GM23248 (cell line): ENCODE measurements around the gene CDH4. TPM values are rescaled to one million over a fixed set of nuclear protein-coding genes. Genes with fewer than 3 reads are reported as not detected.

Experiments
- DNase-seq: peaks from one replicate; pipeline ENCODE4 v3.0.0-alpha.2; 2015
- H2AFZ ChIP-seq: fragments of 200-600 bp; sonication (generic); 2 replicates; pipeline ENCODE4 v1.6.1; 2016; ENCODE audit warnings: antibody characterized with exemption
- H3F3A ChIP-seq: fragments of 200-600 bp; sonication (generic); 2 replicates; pipeline ENCODE4 v1.6.1; 2016; ENCODE audit warnings: mild to moderate bottlenecking, antibody characterized with exemption, mixed run types; ENCODE audit not compliant: insufficient read depth
- H3K27ac ChIP-seq: fragments of 200-600 bp; sonication (generic); 2 replicates; pipeline ENCODE4 v1.5.1; 2016; ENCODE audit warnings: mild to moderate bottlenecking
- H3K27me3 ChIP-seq: fragments of 200-600 bp; sonication (generic); replicated peaks from 2 replicates; pipeline ENCODE4 v1.6.1; 2016; ENCODE audit warnings: mild to moderate bottlenecking; ENCODE audit not compliant: insufficient read depth
- H3K36me3 ChIP-seq: fragments of 200-600 bp; sonication (generic); 2 replicates; pipeline ENCODE4 v1.6.1; 2016; ENCODE audit warnings: low read depth, mild to moderate bottlenecking
- H3K4me1 ChIP-seq: fragments of 200-600 bp; sonication (generic); 2 replicates; pipeline ENCODE4 v1.6.1; 2016; ENCODE audit warnings: mild to moderate bottlenecking; ENCODE audit not compliant: insufficient read depth
- H3K4me2 ChIP-seq: fragments of 200-600 bp; sonication (generic); one replicate; pipeline ENCODE4 v1.6.1; 2016; ENCODE audit warnings: mild to moderate bottlenecking; ENCODE audit not compliant: unreplicated experiment
- H3K4me3 ChIP-seq: fragments of 200-600 bp; sonication (generic); 2 replicates; pipeline ENCODE4 v1.5.1; 2016; ENCODE audit warnings: mild to moderate bottlenecking
- H3K79me2 ChIP-seq: fragments of 200-600 bp; sonication (generic); 2 replicates; pipeline ENCODE4 v1.6.1; 2016; ENCODE audit warnings: mild to moderate bottlenecking; ENCODE audit not compliant: insufficient read depth
- H3K9ac ChIP-seq: fragments of 200-600 bp; sonication (generic); 2 replicates; pipeline ENCODE4 v1.6.1; 2016; ENCODE audit warnings: mild to moderate bottlenecking
- H3K9me2 ChIP-seq: fragments of 200-600 bp; sonication (generic); 2 replicates; pipeline ENCODE4 v1.6.1; 2016; ENCODE audit warnings: mixed run types, mild to moderate bottlenecking, moderate library complexity; ENCODE audit not compliant: insufficient read depth
- H3K9me3 ChIP-seq: fragments of 200-600 bp; sonication (generic); one replicate; pipeline ENCODE4 v1.6.1; 2017; ENCODE audit warnings: low read depth
- H4K20me1 ChIP-seq: fragments of 200-600 bp; sonication (generic); 2 replicates; pipeline ENCODE4 v1.6.0; 2016; ENCODE audit not compliant: insufficient read depth
- EZH2 ChIP-seq: fragments of 200-600 bp; sonication (generic); IDR thresholded peaks from 2 replicates; pipeline ENCODE4 v1.6.1; 2018; ENCODE audit warnings: antibody characterized with exemption, mild to moderate bottlenecking; ENCODE audit not compliant: insufficient read depth, poor library complexity, severe bottlenecking
- EZH2phosphoT487 ChIP-seq: fragments of 200-600 bp; sonication (generic); IDR thresholded peaks from 2 replicates; pipeline ENCODE4 v1.6.1; 2018; ENCODE audit warnings: antibody characterized with exemption, moderate library complexity, mild to moderate bottlenecking, low read depth; ENCODE audit not compliant: insufficient read depth
- WGBS, 2 experiments: methylation state at CpG; one replicate each; pipeline ENCODE4 v1.1.6; 2015 to 2017; ENCODE audit warnings: low lambda C conversion rate in 2 of 2, low coverage in 1 of 2; ENCODE audit errors: missing lambda C conversion rate in 2 of 2; 5-methylcytosine and 5-hydroxymethylcytosine counted together
- in situ Hi-C: fragments of 300-500 bp; cut with MboI; formaldehyde crosslinking; loops from 2 replicates; pipeline ENCODE4 v1.15.0; 2020
- polyA plus RNA-seq: library from polyadenylated mRNA; unstranded; fragments of >200 nt; fragmentation: Nextera tagmentation; extraction: Ambion mirVana; gene quantifications from 2 replicates; pipeline ENCODE4 v1.2.1, GENCODE V29; 2016
- total RNA-seq: library from RNA; depleted of rRNA; stranded (reverse); fragments of >200 nt; shearing (Covaris generic); gene quantifications from 2 replicates; pipeline ENCODE4 v1.2.3, GENCODE V29; 2014

Gene CDH4
- total and polyA plus RNA-seq, 2 experiments from 2014 or later = 1.1 to 3.9 TPM

DNA sequence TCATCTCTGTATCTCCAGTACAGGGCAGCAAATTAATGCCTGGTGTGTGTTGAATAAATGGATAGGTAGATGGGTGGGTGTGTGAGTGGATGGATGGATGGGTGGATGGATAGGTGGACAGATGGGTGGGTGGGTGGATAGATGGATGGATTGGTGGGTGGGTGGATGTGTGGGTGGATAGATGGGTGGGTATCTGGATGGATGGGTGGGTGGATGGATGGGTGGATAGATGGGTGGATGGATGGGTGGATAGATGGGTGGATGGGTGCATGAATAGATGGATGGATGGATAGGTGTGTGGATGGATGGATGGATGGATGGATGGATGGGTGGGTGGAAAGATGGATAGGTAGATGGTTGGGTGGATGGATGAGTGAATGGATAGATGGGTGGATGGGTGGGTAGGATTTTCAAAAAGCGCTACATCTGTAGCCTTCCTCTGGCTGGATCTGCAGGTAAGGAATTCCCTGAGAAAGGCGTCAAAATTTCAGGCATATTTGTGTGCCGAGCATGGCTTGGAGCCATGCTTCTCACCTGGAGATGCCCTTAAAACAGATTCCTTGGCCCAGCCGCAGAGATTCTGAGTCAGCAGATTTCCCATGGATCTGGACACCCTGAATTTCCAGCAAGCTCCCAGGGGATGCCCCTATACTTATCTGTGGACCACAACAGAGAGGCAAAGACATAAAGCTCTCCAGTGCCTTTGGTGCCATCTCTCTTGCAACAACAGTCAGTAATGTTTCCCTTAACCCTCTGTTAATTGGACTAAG, 177.6 kb downstream of the CDH4 start:
- no peaks in the 10 kb centered on the region for H3K27me3 ChIP-seq
- H2AFZ ChIP-seq = no peak overlapping the region
- H3K4me2 ChIP-seq = no peak overlapping the region
- H3K79me2 ChIP-seq = no peaks in the 10 kb centered on the region
- no peaks in the 10 kb centered on the region for H3K9me3 ChIP-seq
- 61 to 68% methylated on average over 4 of the region's 4 CpGs for WGBS, 2 experiments
- DNase-seq = no peak
- in situ Hi-C loops = no loop called here
- no peak overlapping the region for H3K9ac ChIP-seq
- no peaks in the 10 kb centered on the region for H3K4me1 ChIP-seq
- no peak overlapping the region for H3K4me3 ChIP-seq
- no peaks in the 10 kb centered on the region for H3K9me2 ChIP-seq
- H4K20me1 ChIP-seq = no peaks in the 10 kb centered on the region
- no peaks in the 10 kb centered on the region for H3K36me3 ChIP-seq
- no peak for TF ChIP-seq EZH2phosphoT487
- TF ChIP-seq EZH2 = no peak
- no peak overlapping the region for H3K27ac ChIP-seq
- H3F3A ChIP-seq = no peaks in the 10 kb centered on the region

DNA sequence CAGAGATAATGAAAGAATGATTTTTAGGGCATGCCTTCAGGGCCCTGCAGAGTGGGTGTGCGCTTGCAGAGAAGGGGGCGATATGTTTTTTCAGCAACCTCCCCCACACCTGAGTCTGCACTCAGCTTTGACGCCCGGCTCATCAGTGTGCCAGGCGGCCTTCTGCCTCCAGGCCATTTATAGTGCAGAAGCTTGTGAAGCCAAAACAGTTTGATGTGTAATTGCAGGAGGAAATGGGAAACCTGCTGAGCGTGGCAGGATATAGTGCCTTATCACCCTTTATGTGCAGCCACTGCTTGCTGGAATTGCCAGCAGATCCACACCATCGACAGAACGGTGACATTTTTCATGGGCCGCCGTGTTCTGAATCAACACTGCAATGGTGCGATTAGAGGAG, 178.2 kb downstream of the CDH4 start:
- no peak overlapping the region for H3K9ac ChIP-seq
- in situ Hi-C loops = no loop called here
- H3K27ac ChIP-seq = no peak overlapping the region
- TF ChIP-seq EZH2phosphoT487 = no peak
- TF ChIP-seq EZH2 = no peak
- H3K79me2 ChIP-seq = no peaks in the 10 kb centered on the region
- H3K4me3 ChIP-seq = no peak overlapping the region
- no peaks in the 10 kb centered on the region for H3K36me3 ChIP-seq
- no peaks in the 10 kb centered on the region for H3K27me3 ChIP-seq
- no peaks in the 10 kb centered on the region for H3K4me1 ChIP-seq
- H3F3A ChIP-seq = no peaks in the 10 kb centered on the region
- no peaks in the 10 kb centered on the region for H3K9me3 ChIP-seq
- DNase-seq = no peak
- no peaks in the 10 kb centered on the region for H3K9me2 ChIP-seq
- no peak overlapping the region for H2AFZ ChIP-seq
- WGBS, 2 experiments = 38 to 43% methylated on average over 11 of the region's 11 CpGs
- no peak overlapping the region for H3K4me2 ChIP-seq
- H4K20me1 ChIP-seq = no peaks in the 10 kb centered on the region

DNA sequence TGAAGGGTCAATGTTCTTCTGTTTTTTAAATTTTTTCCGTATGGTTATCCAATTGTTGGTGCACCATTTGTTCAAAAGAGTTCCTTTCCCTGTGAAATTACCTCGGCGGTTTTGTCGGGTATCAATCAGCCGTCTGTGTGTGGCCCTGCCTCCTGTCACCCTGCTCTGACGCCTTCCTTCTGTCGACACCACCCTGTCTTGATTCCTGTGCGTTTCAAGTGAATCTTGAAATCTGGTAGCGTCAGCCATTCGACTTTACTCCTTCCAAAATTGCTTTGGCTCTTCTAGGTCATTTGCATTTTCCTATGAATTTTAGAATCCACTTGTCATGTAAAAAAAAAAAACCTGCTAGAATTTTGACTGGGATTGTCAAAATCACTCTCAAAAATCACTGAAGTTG, 181.1 kb downstream of the CDH4 start:
- in situ Hi-C loops = no loop called here
- 18 to 19% methylated on average over 10 of the region's 10 CpGs for WGBS, 2 experiments
- Histone ChIP-seq H3K27ac (no peak overlapping the region), H4K20me1 (no peaks in the 10 kb centered on the region), H3K27me3 (no peaks in the 10 kb centered on the region), H3K79me2 (no peaks in the 10 kb centered on the region), H3K9ac (no peak overlapping the region), H2AFZ (no peak overlapping the region), H3K9me3 (no peaks in the 10 kb centered on the region), H3F3A (no peaks in the 10 kb centered on the region), H3K9me2 (no peaks in the 10 kb centered on the region), H3K36me3 (no peaks in the 10 kb centered on the region), H3K4me3 (no peak overlapping the region), H3K4me1 (peaks cover 11% of the 10 kb centered on the region), H3K4me2 (no peak overlapping the region)
- TF ChIP-seq EZH2 (no peak), EZH2phosphoT487 (no peak)
- DNase-seq = no peak

DNA sequence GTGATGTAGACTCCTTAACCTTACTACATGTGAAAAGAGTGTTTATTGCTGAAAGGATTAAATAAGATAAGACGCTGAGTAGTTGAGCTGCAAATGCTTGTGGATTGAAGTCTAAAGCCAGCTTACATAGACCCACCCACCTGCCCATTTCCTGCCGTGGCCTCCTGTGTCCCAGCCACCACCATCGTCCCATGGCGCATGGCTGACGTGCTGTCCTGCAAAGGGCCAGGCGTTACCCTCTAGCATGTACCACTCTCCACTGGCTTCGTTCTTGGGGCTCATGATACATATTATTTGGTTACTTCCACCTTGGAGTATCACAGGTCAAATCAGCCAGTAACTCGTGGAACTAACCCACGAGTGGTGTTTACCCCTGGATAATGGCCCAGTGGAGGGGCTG, 181.8 kb downstream of the CDH4 start:
- Histone ChIP-seq H2AFZ (no peak overlapping the region), H4K20me1 (no peaks in the 10 kb centered on the region), H3K27ac (no peak overlapping the region), H3K9ac (no peak overlapping the region), H3K4me1 (peaks cover 11% of the 10 kb centered on the region), H3K27me3 (no peaks in the 10 kb centered on the region), H3K36me3 (no peaks in the 10 kb centered on the region), H3K9me3 (no peaks in the 10 kb centered on the region), H3K9me2 (no peaks in the 10 kb centered on the region), H3K4me2 (no peak overlapping the region), H3K4me3 (no peak overlapping the region), H3K79me2 (no peaks in the 10 kb centered on the region), H3F3A (no peaks in the 10 kb centered on the region)
- DNase-seq = no peak
- no peak for TF ChIP-seq EZH2
- TF ChIP-seq EZH2phosphoT487 = no peak
- in situ Hi-C loops = no loop called here
- WGBS, 2 experiments = 49 to 54% methylated on average over 9 of the region's 9 CpGs
